Glomerular endothelial cell (primary cell): ENCODE data around the gene LRP1B. TPM values are rescaled to one million over a fixed set of nuclear protein-coding genes. Genes with fewer than 3 reads are reported as not detected.
"Not testable (repeated sequence)": the region's sequence is repeated elsewhere in the genome, so short reads cannot be mapped to it uniquely, and the experiment has no call there.

Experiments
- DNase-seq: peaks from one replicate; pipeline ENCODE4 v3.0.0-alpha.2; 2011; ENCODE audit warnings: low read depth, low spot score; ENCODE audit errors: extremely low read depth
- total RNA-seq: library from RNA; depleted of rRNA; stranded (reverse); fragments of >200 nt; gene quantifications from 2 replicates; pipeline ENCODE4 v1.2.3, GENCODE V29; 2015

LRP1B gene
- total RNA-seq, 1 donor from 2014 or later: not detected

- no peak for DNase-seq
Observed at GRCh38 chr2:141906678-141907077, 224.1 kb downstream of the LRP1B start.

GRCh38 chr2:141900826-141901225, 230.0 kb downstream of the LRP1B start:
- DNase-seq: no peak

DNA sequence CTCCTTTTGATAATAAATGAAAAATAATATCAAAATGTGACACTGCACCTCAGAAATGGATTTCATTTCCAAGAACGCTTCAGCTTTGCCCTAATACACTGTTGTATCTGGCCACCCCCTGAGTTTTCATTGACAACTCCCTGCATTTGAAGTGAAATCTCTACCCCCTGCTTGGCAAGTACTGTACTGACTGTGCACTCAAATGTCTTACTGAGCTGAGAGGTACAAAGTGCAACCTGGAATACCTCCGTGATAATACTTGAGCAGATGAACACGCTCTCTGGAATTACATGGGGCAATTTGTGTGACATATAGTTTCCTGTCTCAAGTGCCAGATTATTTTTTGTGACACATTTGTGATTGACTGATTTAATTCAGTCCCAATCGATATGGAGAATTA, 231.1 kb downstream of the LRP1B start:
- no peak for DNase-seq

- no peak for DNase-seq
Observed at GRCh38 chr2:141889788-141890187, 241.0 kb downstream of the LRP1B start.

GRCh38 chr2:141888987-141889555, 241.7 kb downstream of the LRP1B start:
- no peak for DNase-seq

- DNase-seq: no peak
Observed at GRCh38 chr2:141887363-141887762, 243.5 kb downstream of the LRP1B start.

GRCh38 chr2:141878016-141878415, 252.8 kb downstream of the LRP1B start:
- DNase-seq: no peak

DNA sequence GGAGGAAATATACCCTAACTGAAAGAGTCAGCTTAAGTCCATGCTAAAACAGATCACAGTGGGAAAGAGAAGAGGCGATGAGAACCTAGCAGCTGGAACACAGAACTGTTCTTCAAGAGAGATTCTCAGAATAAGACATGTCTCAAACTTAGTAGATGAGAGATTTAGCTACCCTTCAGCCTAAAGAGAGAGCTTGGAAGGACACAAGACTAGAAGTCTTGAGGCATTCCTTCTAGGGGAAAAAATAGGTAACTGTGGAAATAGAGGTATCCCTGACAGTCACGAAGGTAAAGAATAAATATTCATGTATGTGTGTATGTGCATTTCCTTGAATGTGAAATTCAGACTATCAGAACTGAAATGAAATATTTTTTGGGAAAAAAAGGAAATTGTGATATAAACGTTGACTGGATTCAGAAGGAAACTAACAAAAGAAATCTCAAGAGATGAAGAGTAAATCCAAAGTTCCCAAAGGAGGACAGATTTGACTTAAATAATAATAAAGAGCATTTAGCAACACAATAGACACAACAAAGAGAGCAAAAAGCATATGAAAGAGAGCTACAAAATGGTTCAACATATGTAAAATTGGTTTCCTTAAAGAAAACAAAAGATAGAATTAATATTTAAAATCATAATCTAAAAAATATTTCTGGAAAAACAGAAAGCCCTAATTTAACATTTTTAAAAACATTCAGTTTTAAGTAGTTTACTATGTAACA, 258.7 kb downstream of the LRP1B start:
- no peak for DNase-seq

- no peak for DNase-seq
Observed at GRCh38 chr2:141869572-141869971, 261.2 kb downstream of the LRP1B start.

DNA sequence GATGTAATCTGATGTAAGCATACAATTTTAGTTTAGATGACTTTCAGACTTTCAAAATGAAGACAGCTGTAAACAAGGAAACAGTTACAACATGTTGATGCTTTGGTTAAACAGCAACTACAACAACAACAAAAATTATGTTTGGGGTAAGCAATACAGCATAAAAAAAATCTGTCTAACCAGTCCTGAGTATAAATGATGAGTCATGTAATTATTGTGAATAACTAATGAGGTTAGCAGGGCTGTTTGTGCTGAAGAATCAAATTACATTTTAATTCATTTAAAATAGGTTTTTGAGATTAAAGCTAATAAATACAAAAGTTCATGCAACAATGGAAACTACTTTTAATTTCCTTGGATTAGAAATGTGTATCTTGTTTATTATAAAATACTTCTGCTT, 266.9 kb downstream of the LRP1B start:
- no peak for DNase-seq

DNA sequence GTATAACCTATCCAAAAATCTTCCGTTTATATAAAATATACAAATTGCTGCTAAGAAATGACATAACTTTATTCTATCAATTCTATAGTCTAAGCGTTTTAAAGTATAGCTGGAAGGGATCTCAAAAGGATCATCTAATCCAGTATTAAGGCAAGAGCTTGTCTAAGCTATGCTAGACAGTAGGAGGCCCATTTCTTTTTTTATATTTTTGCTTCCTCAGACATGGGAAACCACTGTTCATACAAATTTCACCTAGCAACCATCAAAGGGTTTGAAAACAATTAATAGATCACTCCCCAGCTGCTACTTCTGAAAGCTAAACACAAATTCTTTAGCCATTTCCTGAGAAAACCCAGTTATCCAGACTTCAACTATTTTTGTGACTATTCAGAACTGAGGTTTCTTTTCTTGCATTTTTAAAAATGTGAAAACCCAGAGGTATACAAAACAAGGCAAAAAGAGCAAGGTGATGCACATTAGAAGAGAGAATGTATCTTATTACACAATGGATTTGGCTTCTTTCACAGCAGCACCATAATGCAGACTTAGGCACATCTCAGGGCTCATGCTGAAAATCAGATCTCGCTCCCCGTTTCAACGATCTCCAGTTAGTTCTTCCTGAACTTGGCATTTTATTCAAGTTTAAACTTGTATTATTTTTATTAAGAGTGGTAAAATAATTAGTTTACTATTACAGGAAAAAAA, 274.4 kb downstream of the LRP1B start:
- DNase-seq: no peak

- no peak for DNase-seq
Observed at GRCh38 chr2:141848191-141848590, 282.6 kb downstream of the LRP1B start.

DNA sequence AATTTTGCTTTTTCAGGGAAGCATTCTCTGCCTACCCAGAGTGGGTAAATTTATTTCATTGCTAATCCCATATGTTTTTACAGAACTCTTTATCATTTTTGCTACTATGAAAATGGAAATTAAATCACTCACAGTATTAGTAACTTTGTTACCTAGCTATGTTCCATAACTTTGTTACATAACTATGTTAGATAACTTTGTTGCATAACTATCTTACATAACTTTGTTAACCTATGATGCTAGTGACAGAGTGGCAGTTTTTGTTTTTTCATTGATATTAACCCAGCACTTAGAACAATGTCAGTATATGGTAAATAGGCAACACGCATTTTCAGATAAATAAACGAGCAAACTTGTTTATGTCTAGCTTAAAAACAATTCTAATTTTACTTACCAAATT, 286.6 kb downstream of the LRP1B start:
- DNase-seq: no peak

- DNase-seq: no peak
Observed at GRCh38 chr2:141835103-141835502, 295.7 kb downstream of the LRP1B start.

- DNase-seq: no peak
Observed at GRCh38 chr2:141828761-141829160, 302.1 kb downstream of the LRP1B start.

GRCh38 chr2:141824790-141825189, 306.0 kb downstream of the LRP1B start:
- DNase-seq: no peak

GRCh38 chr2:141820893-141821292, 309.9 kb downstream of the LRP1B start:
- no peak for DNase-seq

GRCh38 chr2:141815320-141815719, 315.5 kb downstream of the LRP1B start:
- not testable (repeated sequence) for DNase-seq

DNA sequence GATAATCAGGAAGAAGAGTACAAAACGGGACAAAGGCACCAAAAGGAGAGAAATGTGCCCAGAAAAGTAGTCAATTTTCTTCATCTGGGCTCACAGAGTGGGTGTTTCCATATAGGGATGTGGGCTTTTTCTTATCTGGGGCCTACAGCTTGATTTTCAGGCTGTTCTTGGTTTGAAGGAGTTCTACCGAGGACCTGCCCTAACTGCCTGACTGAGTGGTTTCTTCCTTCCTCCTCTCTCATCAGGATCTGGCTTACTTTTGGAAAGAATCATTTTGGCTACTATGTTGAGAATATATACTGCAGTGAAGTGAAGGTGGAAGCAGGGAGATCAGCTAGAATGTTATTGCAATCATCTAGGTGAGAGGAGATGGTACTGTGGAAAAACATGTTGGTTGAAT, 316.7 kb downstream of the LRP1B start:
- DNase-seq: no peak

DNA sequence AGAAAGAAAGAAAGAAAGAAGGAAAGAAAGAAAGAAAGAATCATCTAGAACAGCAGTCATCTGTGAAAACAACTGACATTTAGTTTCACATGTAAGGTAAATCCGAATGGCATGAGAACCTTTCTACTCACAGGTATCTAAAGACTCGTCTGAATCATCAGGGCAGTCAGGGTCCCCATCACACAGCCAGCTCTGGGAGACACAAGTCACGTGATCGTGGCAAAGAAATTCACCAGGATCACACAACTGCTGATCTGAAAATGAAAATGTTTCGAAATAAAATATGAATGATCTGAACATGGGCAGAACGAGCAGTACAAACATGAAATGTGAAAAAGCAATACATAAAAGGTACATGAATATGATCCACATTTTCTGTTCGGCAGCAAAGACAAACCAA, 320.7 kb downstream of the LRP1B start:
- no peak for DNase-seq

- no peak for DNase-seq
Observed at GRCh38 chr2:141806090-141806489, 324.7 kb downstream of the LRP1B start.

GRCh38 chr2:141805302-141805701, 325.5 kb downstream of the LRP1B start:
- DNase-seq: no peak
